GM18907 (cell line): ENCODE data around the gene APLP2.

Experiments used
- ATAC-seq: cut with Tn5 transposase; IDR thresholded peaks from one replicate; pipeline ENCODE4 v1.9.1; 2021; ENCODE audit warnings: mild to moderate bottlenecking, moderate library complexity; ENCODE audit not compliant: unreplicated experiment

Gene APLP2

DNA sequence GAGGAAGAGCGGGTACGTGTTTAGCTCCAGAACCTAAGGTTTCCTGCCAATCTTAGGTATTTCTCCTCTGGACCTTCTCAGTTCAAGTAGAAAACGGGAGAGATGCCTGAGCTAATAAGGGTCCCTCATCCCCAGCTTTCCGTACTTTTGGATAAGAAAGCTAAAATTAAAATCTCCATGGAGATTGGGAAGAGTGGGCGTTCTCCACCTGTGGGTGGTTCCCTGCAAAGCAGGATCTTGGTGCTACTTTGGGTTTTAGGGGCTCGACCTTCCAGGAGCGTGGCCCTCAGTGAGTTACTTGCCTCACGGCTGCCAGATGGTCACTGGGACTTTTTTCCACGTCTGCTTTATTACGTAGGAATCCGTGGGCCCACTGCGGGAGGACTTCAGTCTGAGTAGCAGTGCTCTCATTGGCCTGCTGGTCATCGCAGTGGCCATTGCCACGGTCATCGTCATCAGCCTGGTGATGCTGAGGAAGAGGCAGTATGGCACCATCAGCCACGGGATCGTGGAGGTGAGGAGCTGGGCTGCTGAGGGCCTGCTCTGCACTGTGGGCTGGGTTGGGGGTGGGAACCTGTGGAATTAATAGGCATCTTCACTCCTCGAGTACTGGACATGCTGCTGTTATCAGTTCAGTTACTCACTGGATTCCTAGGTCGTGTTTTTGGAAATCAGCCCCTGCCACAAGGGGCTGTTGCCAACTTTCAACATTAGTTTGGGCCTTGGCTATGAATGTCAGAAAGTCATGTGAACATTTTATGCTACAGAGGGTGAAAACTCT lies 72.1 kb downstream of the APLP2 start:
- no peak for ATAC-seq

- ATAC-seq: no peak
Measured at GRCh38 chr11:130144141-130144540, 74.4 kb downstream of the APLP2 start.

- ATAC-seq: no peak
Measured at GRCh38 chr11:130144861-130145281, 75.2 kb downstream of the APLP2 start.

- no peak for ATAC-seq
Measured at GRCh38 chr11:130145311-130145812, 75.7 kb downstream of the APLP2 start.

- ATAC-seq: peak; percentile 27
Measured at GRCh38 chr11:130145975-130146776, 76.5 kb downstream of the APLP2 start.

GRCh38 chr11:130146796-130147195 lies 77.1 kb downstream of the APLP2 start:
- ATAC-seq: peak; percentile 56

DNA sequence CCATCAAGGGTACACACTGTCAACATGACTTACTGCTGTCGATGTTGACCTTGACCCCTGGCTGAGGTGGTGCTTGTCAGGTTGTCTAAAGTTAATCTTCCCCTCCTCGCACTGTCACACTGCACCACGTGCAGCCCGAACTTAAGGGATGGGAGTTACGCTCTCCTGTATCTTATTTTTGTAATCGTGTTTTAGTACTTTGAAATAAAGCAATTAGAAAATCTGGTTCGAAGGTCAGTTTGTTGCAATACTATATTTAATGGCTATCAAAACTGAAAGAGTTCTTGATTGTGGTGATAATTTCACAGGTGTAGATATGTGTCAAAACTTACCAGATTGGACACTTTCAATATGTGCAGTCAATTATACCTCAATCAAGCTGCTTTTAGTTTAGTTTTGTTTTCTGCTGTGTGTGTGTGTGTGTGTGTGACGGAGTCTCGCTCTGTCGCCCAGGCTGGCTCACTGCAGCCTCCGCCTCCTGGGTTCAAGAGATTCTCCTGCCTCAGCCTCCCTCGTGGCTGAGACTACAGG lies 79.2 kb downstream of the APLP2 start:
- no peak for ATAC-seq

- no peak for ATAC-seq
Measured at GRCh38 chr11:130150790-130151189, 81.1 kb downstream of the APLP2 start.

DNA sequence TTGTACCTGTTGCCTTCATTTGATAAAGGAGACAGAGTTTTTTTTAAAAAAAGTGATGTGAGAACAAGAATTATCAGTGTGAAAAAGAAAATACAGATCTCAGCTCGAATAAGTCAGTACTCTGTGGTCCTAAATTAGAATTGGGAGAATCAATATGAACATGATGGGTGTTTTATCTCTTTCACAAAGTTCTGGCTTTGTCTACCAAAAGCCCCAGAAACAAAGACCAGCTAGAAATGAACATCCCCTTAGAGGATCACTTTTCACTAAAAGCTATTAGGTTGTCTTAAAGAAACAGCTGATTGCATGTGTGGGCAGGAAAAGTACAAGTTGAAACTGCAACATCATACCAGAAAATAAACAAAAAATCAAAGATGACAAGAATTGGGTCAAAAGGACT lies 81.5 kb downstream of the APLP2 start:
- ATAC-seq: no peak

DNA sequence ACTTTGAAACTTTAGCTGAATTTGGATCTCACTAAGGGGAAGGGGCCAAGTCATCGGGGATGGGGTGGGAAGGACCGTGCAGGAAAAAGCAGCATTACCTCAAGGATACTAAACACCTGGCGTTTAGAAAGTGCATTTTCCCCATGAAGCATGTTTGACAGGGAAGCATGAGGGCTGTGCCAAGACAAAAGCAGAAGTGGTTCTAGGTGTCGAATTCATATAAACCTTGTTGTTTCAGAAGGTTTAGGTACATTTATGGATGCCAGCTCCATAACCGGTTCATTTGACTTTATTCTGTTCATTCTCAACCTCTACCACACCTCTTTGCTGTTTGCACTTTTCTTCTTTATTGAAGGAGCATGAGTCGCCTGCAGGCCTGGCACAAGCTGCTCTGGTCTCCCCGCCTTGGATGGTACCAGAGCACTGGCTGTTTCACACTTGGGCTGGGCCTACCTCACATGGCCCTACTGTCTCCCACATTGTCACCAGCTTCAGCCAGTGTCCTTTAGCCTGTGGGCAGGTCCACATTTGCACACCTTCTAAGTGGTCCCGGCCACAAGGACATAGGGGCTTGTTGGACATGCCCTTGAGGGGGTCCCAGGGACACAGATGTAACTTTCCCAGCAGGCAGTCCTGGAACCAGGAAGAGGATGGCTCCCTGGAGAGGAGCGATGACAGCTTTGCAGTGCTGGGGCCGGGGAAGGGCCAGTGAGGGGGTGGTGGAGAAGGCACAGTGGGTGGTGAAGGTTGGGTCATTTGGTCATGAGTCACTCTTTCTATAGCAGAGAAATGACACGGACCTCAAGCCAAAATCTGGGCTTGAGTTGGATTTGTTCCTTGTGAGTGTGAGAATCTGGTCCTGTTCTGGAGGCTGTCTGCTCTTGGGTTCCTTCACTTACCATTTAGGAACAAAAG lies 86.7 kb downstream of the APLP2 start:
- ATAC-seq: no peak

- no peak for ATAC-seq
Measured at GRCh38 chr11:130157101-130157500, 87.4 kb downstream of the APLP2 start.

GRCh38 chr11:130157840-130158239 lies 88.1 kb downstream of the APLP2 start:
- ATAC-seq: no peak

DNA sequence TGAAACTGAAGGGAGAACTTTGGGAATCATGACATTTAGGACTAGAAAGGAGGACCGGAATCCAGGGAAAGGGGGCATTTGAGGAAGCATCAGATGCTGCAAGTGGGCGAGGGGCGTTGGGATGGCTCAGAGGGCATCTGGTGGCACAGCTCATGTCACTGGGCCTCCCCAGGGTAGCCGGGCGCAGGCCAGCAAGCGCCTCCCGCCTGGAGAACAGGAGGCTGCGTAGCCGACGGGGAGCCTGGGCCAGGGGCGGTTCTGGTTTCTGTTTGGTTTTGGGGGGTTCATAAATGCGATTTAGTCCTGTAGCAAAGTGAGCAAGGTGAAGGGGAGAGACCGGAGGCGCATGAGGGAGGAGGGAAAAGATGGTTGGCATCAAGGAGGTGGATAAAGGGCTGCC lies 89.4 kb downstream of the APLP2 start:
- ATAC-seq: no peak

- no peak for ATAC-seq
Measured at GRCh38 chr11:130159657-130160497, 90.2 kb downstream of the APLP2 start, which contains the start of gene ST14. Gene ST14, plus strand, starts transcription at chr11:130159782. Its CDS starts 198 bp downstream, at chr11:130159980.

- ATAC-seq: no peak
Measured at GRCh38 chr11:130160498-130161155, 90.9 kb downstream of the APLP2 start.

- ATAC-seq: no peak
Measured at GRCh38 chr11:130161441-130162145, 91.9 kb downstream of the APLP2 start.

- ATAC-seq: no peak
Measured at GRCh38 chr11:130162733-130163132, 93.0 kb downstream of the APLP2 start.
